ENCODE results near the gene SLC39A7. TPM values are rescaled to one million over a fixed set of nuclear protein-coding genes. Genes with fewer than 3 reads are reported as not detected.

The SLC39A7 gene
- total and polyA plus RNA-seq, 8 donors, result 9.3 to 119 (median 61.2) TPM

- peaks cover 0 to 32% (median 28%) of the 10 kb centered on the region in 4 donors for H3K36me3 ChIP-seq
- WGBS, 5 donors, result 4 to 8% (median 6%) methylated on average over 6 of the region's 6 CpGs
- no peaks in the 10 kb centered on the region for H3K9me3 ChIP-seq
- TF ChIP-seq EP300 (IDR thresholded peaks at IDR 0.05), result no peak
- peak overlapping the region; percentile 38 to 51 (median 45) for H3K4me3 ChIP-seq
- intact Hi-C loops (cut with DNase I; ENCODE audit: low total_unique reads), result no loop called here
- peaks cover 17 to 42% (median 29%) of the 10 kb centered on the region in 4 donors for H3K4me1 ChIP-seq
- peaks cover 0 to 13% (median 10%) of the 10 kb centered on the region in 3 donors for H3K27me3 ChIP-seq
- no peak for DNase-seq
- peak overlapping the region in 1 of 5 donors; percentile 46 for H3K27ac ChIP-seq
Measured at GRCh38 chr6:33212857-33213165, 12.1 kb downstream of the SLC39A7 start.

GRCh38 chr6:33213166-33213988 is 12.7 kb downstream of the SLC39A7 start:
- 1 to 2% (median 1%) methylated on average over 34 to 43 of the region's 43 CpGs for WGBS, 5 donors
- peaks cover 0 to 32% (median 28%) of the 10 kb centered on the region in 4 donors for H3K36me3 ChIP-seq
- H3K27me3 ChIP-seq, result peaks cover 0 to 13% (median 10%) of the 10 kb centered on the region in 3 donors
- peak overlapping the region in 2 of 5 donors; percentile 14 to 46 for H3K27ac ChIP-seq
- peak in 1 of 2 donors; percentile 66 for DNase-seq
- peak overlapping the region; percentile 38 to 51 (median 45) for H3K4me3 ChIP-seq
- TF ChIP-seq POLR2AphosphoS5 (IDR thresholded peaks at IDR 0.05) (no peak), CTCF (IDR thresholded peaks at IDR 0.05) (no peak), EP300 (IDR thresholded peaks at IDR 0.05) (no peak), POLR2A (IDR thresholded peaks at IDR 0.05) (no peak)
- no peaks in the 10 kb centered on the region for H3K9me3 ChIP-seq
- intact Hi-C loops (cut with DNase I; ENCODE audit: low total_unique reads), result no loop called here
- H3K4me1 ChIP-seq, result peaks cover 17 to 42% (median 29%) of the 10 kb centered on the region in 4 donors

DNA sequence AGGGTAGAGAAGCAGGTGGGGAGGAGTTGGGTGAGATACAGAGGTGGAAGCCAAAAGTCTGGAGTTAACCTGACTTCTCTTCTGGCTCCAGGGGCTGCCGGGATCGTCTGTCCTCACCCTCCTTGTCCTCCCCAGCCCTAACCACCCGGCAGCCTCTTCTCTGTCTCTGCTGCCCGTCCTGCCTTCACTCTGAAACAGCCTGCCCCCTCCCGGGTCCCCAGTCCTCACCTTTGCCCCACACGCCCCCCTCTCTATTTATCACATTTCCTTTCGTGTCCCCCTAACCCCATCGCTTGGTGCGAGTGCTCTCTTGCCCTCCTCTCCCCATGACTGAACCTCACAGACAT is 13.3 kb downstream of the SLC39A7 start:
- intact Hi-C loops (cut with DNase I; ENCODE audit: low total_unique reads), result no loop called here
- Histone ChIP-seq H3K4me3 (peak overlapping the region; percentile 38 to 51 (median 45)), H3K27me3 (peaks cover 0 to 13% (median 10%) of the 10 kb centered on the region in 3 donors), H3K4me1 (peaks cover 16 to 38% (median 26%) of the 10 kb centered on the region in 4 donors), H3K36me3 (peaks cover 0 to 32% (median 28%) of the 10 kb centered on the region in 4 donors), H3K9me3 (no peaks in the 10 kb centered on the region), H3K27ac (peak overlapping the region in 1 of 5 donors; percentile 46)
- 14 to 25% (median 18%) methylated on average over 9 of the region's 9 CpGs for WGBS, 5 donors
- no peak for DNase-seq
- no peak for TF ChIP-seq POLR2A (IDR thresholded peaks at IDR 0.05)
- no peak for TF ChIP-seq POLR2AphosphoS5 (IDR thresholded peaks at IDR 0.05)
- TF ChIP-seq EP300 (IDR thresholded peaks at IDR 0.05), result no peak
- TF ChIP-seq CTCF (IDR thresholded peaks at IDR 0.05), result no peak

- peaks cover 13 to 25% (median 21%) of the 10 kb centered on the region in 4 donors for H3K4me1 ChIP-seq
- 70 to 84% (median 74%) methylated on average over 9 of the region's 9 CpGs for WGBS, 5 donors
- no peaks in the 10 kb centered on the region for H3K9me3 ChIP-seq
- no peak overlapping the region for H3K27ac ChIP-seq
- H3K36me3 ChIP-seq, result peaks cover 0 to 20% (median 16%) of the 10 kb centered on the region in 4 donors
- no peak overlapping the region for H3K4me3 ChIP-seq
- H3K27me3 ChIP-seq, result peaks cover 0 to 23% (median 10%) of the 10 kb centered on the region in 3 donors
- TF ChIP-seq POLR2AphosphoS5 (IDR thresholded peaks at IDR 0.05) (no peak), POLR2A (IDR thresholded peaks at IDR 0.05) (no peak), EP300 (IDR thresholded peaks at IDR 0.05) (no peak), CTCF (IDR thresholded peaks at IDR 0.05) (no peak)
- DNase-seq, result peak in 1 of 2 donors; percentile 3
- intact Hi-C loops (cut with DNase I; ENCODE audit: low total_unique reads), result no loop called here
Measured at GRCh38 chr6:33215271-33216116, 14.8 kb downstream of the SLC39A7 start.

Data from stomach (tissue), 9 donors.